K562 (cell line): ENCODE measurements around the gene NQO2. TPM values are rescaled to one million over a fixed set of nuclear protein-coding genes. Genes with fewer than 3 reads are reported as not detected.

Source experiments
- CBX2 ChIP-seq: fragments of 200-600 bp; sonication (generic); IDR thresholded peaks from one replicate; pipeline ENCODE4 v1.6.1; 2012; ENCODE audit warnings: mild to moderate bottlenecking, low read length, inconsistent platforms; ENCODE audit not compliant: insufficient read depth, poor library complexity, severe bottlenecking
- CHCHD3 ChIP-seq: fragments of 250-450 bp; sonication (Bioruptor Pico); IDR thresholded peaks from 2 replicates; pipeline ENCODE4 v2.1.2; 2022; ENCODE audit warnings: mild to moderate bottlenecking
- DACH1 ChIP-seq: fragments of 450-650 bp; IDR thresholded peaks from 2 replicates; pipeline ENCODE4 v1.6.1; 2018; ENCODE audit not compliant: partially characterized antibody
- DDX20 ChIP-seq: fragments of 450-650 bp; IDR thresholded peaks from 2 replicates; pipeline ENCODE4 v1.6.1; 2016; ENCODE audit warnings: missing genetic modification characterization, low read depth, mild to moderate bottlenecking, missing compliant biosample characterization, moderate library complexity
- DPF2 ChIP-seq: fragments of 450-650 bp; IDR thresholded peaks from 2 replicates; pipeline ENCODE4 v1.6.1; 2016
- EGR1 ChIP-seq: fragments of 450-650 bp; conservative IDR thresholded peaks from 2 replicates; pipeline ENCODE4 v1.6.1; 2017; ENCODE audit warnings: mild to moderate bottlenecking
- ELK1 ChIP-seq: sonication (generic); formaldehyde crosslinking; IDR thresholded peaks from 2 replicates; pipeline ENCODE4 v1.8.1; 2022; ENCODE audit warnings: missing genetic modification reagents
- ERF ChIP-seq: fragments of 450-650 bp; formaldehyde crosslinking; IDR thresholded peaks from 2 replicates; pipeline ENCODE4 v1.4.0; 2020; ENCODE audit warnings: mild to moderate bottlenecking, mixed read lengths
- HMGN3 ChIP-seq: IDR thresholded peaks from 2 replicates; pipeline ENCODE4 v1.6.1; 2011; ENCODE audit warnings: borderline replicate concordance, low read depth, mild to moderate bottlenecking, mixed read lengths, low read length; ENCODE audit not compliant: insufficient read length; ENCODE audit errors: extremely low read depth
- HOXB6 ChIP-seq: fragments of 250-450 bp; sonication (Bioruptor Pico); IDR thresholded peaks from 2 replicates; pipeline ENCODE4 v1.5.1; 2022; ENCODE audit warnings: mild to moderate bottlenecking, borderline replicate concordance
- ILK ChIP-seq: fragments of 450-650 bp; IDR thresholded peaks from 2 replicates; pipeline ENCODE4 v1.6.1; 2016; ENCODE audit warnings: missing genetic modification characterization, low read depth, mild to moderate bottlenecking, missing compliant biosample characterization, moderate library complexity, borderline replicate concordance
- MCM5 ChIP-seq: fragments of 450-650 bp; IDR thresholded peaks from 2 replicates; pipeline ENCODE4 v1.6.1; 2016; ENCODE audit warnings: low read depth
- POLR2G ChIP-seq: fragments of 200-400 bp; formaldehyde crosslinking; IDR thresholded peaks from 2 replicates; pipeline ENCODE4 v1.6.1; 2017; ENCODE audit warnings: low read depth, mild to moderate bottlenecking, antibody characterized with exemption, low read length, moderate library complexity
- RAD21 ChIP-seq, 2 experiments: fragments of 250-450 bp in 1 of 2; fragments of 450-650 bp in 1 of 2; sonication (Bioruptor Pico) in 1 of 2; formaldehyde crosslinking in 1 of 2; IDR thresholded peaks in 1 of 2; conservative IDR thresholded peaks in 1 of 2; 2 replicates each; pipeline versions ENCODE4 v1.4.0 to v1.8.0; 2020 to 2022; ENCODE audit warnings: mild to moderate bottlenecking in 2 of 2, moderate library complexity in 1 of 2
- SRSF7 ChIP-seq: fragments of 200-400 bp; formaldehyde crosslinking; optimal IDR thresholded peaks from 2 replicates; pipeline ENCODE3; 2017; ENCODE audit warnings: mild to moderate bottlenecking, low read depth, low read length
- TSHZ1 ChIP-seq: fragments of 250-450 bp; sonication (Bioruptor Pico); IDR thresholded peaks from 2 replicates; pipeline ENCODE4 v1.4.0; 2020; ENCODE audit warnings: mild to moderate bottlenecking, moderate library complexity
- ZC3H4 ChIP-seq: sonication (generic); formaldehyde crosslinking; IDR thresholded peaks from 2 replicates; pipeline ENCODE4 v1.9.0; 2021; ENCODE audit warnings: missing genetic modification reagents, borderline replicate concordance
- ZKSCAN1 ChIP-seq: fragments of 150-350 bp; IDR thresholded peaks from 2 replicates; pipeline ENCODE4 v1.6.1; 2016; ENCODE audit warnings: low read depth, low read length
- ZNF133 ChIP-seq: fragments of 250-450 bp; sonication (Bioruptor Pico); IDR thresholded peaks from 2 replicates; pipeline ENCODE4 v1.4.0; 2020; ENCODE audit warnings: mild to moderate bottlenecking
- ZNF165 ChIP-seq: fragments of 250-450 bp; sonication (Bioruptor Pico); IDR thresholded peaks from 2 replicates; pipeline ENCODE4 v1.4.0; 2020; ENCODE audit warnings: borderline replicate concordance
- ZNF311 ChIP-seq: fragments of 250-450 bp; sonication (Bioruptor Pico); IDR thresholded peaks from 2 replicates; pipeline ENCODE4 v1.4.0; 2020; ENCODE audit warnings: mild to moderate bottlenecking, moderate library complexity
- ZNF511 ChIP-seq: sonication (generic); formaldehyde crosslinking; IDR thresholded peaks from 2 replicates; pipeline ENCODE4 v1.8.0; 2022; ENCODE audit warnings: mild to moderate bottlenecking, missing genetic modification reagents
- ZNF766 ChIP-seq: fragments of 200-800 bp; sonication (Bioruptor generic); conservative IDR thresholded peaks from 2 replicates; pipeline ENCODE4 v1.6.1; 2016; ENCODE audit warnings: missing genetic modification characterization, missing compliant biosample characterization
- polyA plus RNA-seq, 8 experiments: library from polyadenylated mRNA; depleted of rRNA in 4 of 8; stranded (reverse) in 5 of 8; unstranded in 3 of 8; fragments of >200 nt; fragmentation: Nextera tagmentation in 2 of 8; fragmentation: Illumina TruSeq in 1 of 8; extraction: Ambion mirVana in 2 of 8; extraction: Trizol in 1 of 8; gene quantifications; 2 replicates each; pipeline versions ENCODE4 v1.2.1 to v1.2.3, GENCODE V29; 2011 to 2014; ENCODE audit warnings: inconsistent platforms in 1 of 8, missing spikeins in 1 of 8
- total RNA-seq, 7 experiments: library from RNA; depleted of rRNA in 6 of 7; stranded (reverse); fragments of >200 nt in 6 of 7; fragmentation: Illumina TruSeq in 2 of 7; extraction: Trizol in 2 of 7; gene quantifications; 2 replicates each; pipeline versions ENCODE4 v1.2.1 to v1.2.3, GENCODE V29; 2011 to 2021; ENCODE audit warnings: low replicate concordance in 1 of 7

Gene NQO2
- total and polyA plus RNA-seq, 9 of the 15 experiments (the other 6 are each of a cell fraction or from before 2014, with no cell fraction given) = 54.6 to 214 (median 116) TPM

DNA sequence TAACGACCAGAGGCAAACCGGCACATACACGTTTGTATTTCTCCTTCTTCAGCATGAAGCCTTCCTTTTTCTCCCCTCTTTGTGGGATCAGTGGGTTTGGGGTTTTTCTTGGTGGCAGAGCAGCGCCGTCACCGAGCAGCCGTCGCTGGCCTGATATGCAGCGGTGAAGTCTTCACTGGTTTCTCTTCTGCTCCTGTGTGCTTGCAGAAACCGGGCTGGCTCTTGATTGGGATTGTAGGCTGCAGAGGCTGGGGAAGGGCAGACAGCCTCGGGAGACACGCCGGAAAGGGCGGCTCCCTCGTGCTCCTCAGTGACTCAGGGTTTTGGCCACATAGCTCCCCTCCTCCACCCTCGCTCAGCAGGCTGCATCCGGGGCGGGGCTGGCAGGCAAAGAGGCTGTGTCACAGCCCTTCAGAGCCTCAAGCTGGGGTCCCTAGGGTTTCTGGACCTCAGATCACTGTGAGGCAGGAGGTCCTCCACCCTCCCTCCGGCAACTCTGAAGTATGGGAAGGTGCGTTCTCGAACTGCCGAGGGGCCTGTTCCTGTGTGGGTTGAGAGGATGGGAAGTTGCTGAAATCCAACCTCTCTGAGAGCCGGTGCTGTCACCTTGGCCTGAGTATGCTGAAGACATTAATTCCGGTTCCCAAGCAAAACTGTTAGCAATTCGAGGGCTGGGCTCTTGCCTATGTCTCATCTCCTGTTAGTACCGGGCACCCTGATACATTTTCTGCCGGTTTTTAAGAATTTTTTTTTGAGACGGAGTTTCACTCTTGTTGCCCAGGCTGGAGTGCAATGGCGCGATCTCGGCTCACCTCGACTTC lies 24.2 kb downstream of the NQO2 start (continued):
- TF ChIP-seq DACH1 (no peak), CHCHD3 (no peak), ZNF766 (CRISPR knock-in tag) (no peak), ELK1 (CRISPR knock-in tag) (no peak), ZNF311 (CRISPR knock-in tag) (peak; percentile 82), ZNF165 (0 out of 2 replicates have a peak, but pooled peaks have one; percentile 8), ZNF133 (CRISPR knock-in tag) (0 out of 2 replicates have a peak, but pooled peaks have one; percentile 9), ZKSCAN1 (peak; percentile 78; the same call in 1 of the 2 replicates), CBX2 (no peak), DDX20 (no peak), RAD21 (CRISPR knock-in tag; conservative IDR thresholded peaks at IDR 0.05 in 1 of 2, IDR thresholded peaks at IDR 0.05 in 1 of 2) (peak; percentile 20 to 39), POLR2G (peak; percentile 93), ERF (CRISPR knock-in tag) (peak; percentile 82; the same call in 1 of the 2 replicates), MCM5 (no peak), ZC3H4 (CRISPR knock-in tag) (no peak), ILK (tag) (0 out of 2 replicates have a peak, but pooled peaks have one; percentile 35), HOXB6 (no peak), ZNF511 (CRISPR knock-in tag) (peak; percentile 87), TSHZ1 (CRISPR knock-in tag) (no peak), SRSF7 (no peak), EGR1 (peak; percentile 35), HMGN3 (peak; percentile 96), DPF2 (peak; percentile 93)
